ENCODE results near the gene DENND1C. TPM values are rescaled to one million over a fixed set of nuclear protein-coding genes. Genes with fewer than 3 reads are reported as not detected.

DENND1C gene
- total and polyA plus RNA-seq, 9 of the 15 experiments (the other 6 are each of a cell fraction or from before 2014, with no cell fraction given): 0.03 to 1.2 (median 0.32) TPM; not detected in 1

GRCh38 chr19:6424195-6424938, 57.2 kb downstream of the DENND1C start, which contains the start of gene KHSRP (continued):
- TF ChIP-seq BHLHE40 (IDR thresholded peaks at IDR 0.05; ENCODE audit: low read length): peak; percentile 65; the same call in 1 of the 2 replicates
- TF ChIP-seq ZNF263 (CRISPR knock-in tag; IDR thresholded peaks at IDR 0.05; ENCODE audit: borderline replicate concordance): peak; percentile 94

GRCh38 chr19:6423499-6424194, 57.9 kb downstream of the DENND1C start:
- intact Hi-C loops (cut with micrococcal nuclease): loop anchor here (10.0 kb wide), 2 partner anchors 109 to 259 kb away; no protein-coding TSS in a partner anchor
- 0% methylated on average over 20 of the region's 20 CpGs for WGBS (ENCODE audit: insufficient coverage, low coverage, missing lambda C conversion rate)
- FAIRE-seq: peak; percentile 87
- H3K9ac ChIP-seq (ENCODE audit: insufficient read depth in 1 of 2, low read depth in 2 of 2, low read length in 2 of 2): peak overlapping the region; percentile 80 to 92
- CTCF ChIA-PET (ENCODE audit: low intra/inter-chr PET ratio): no interaction called here
- H3K9me3 ChIP-seq (replicated peaks; ENCODE audit: control insufficient read depth, insufficient read depth, low read depth, low read length): no peaks in the 10 kb centered on the region
- DNase-seq (ENCODE audit: extremely low read depth in 1 of 4, low spot score in 3 of 4): peak; percentile 43 to 76 (median 54)
- H3K36me3 ChIP-seq (ENCODE audit: control insufficient read depth, insufficient read depth, low read length): peaks cover 47% of the 10 kb centered on the region
- POLR2A ChIA-PET: interaction anchor here (0.7 to 2.4 kb wide), 3 partner anchors 9 to 147 kb away, joined by 3 to 16 read pairs (median 3); no protein-coding TSS in a partner anchor
- peak overlapping the region; percentile 95 for H3K4me2 ChIP-seq (ENCODE audit: insufficient read depth, low read length)
- H3K27ac ChIP-seq (ENCODE audit: extremely low read depth, low read depth, low read length): peak overlapping the region; percentile 70
- peaks cover 17 to 43% of the 10 kb centered on the region in 2 experiments for H3K4me1 ChIP-seq (replicated peaks in 1 of 2; ENCODE audit: control insufficient read depth in 2 of 2, insufficient read depth in 2 of 2, low read length in 2 of 2)
- in situ Hi-C loops (cut with MboI): no loop called here
- peak; percentile 23 for ATAC-seq
- peak overlapping the region; percentile 82 for H3K4me3 ChIP-seq
- H3K9me1 ChIP-seq (ENCODE audit: control insufficient read depth, insufficient read depth, low read length): peaks cover 11% of the 10 kb centered on the region
- no peaks in the 10 kb centered on the region for H3K27me3 ChIP-seq (ENCODE audit: control insufficient read depth in 2 of 2, insufficient read depth in 2 of 2, low read length in 2 of 2)
- peaks cover 63% of the 10 kb centered on the region for H3K79me2 ChIP-seq (ENCODE audit: control insufficient read depth, insufficient read depth, low read length)
- BruUV-seq (replicated peaks): no TSS peak
- no peak overlapping the region for H2AFZ ChIP-seq (ENCODE audit: low read depth, low read length)
- peaks cover 51% of the 10 kb centered on the region for H4K20me1 ChIP-seq (replicated peaks; ENCODE audit: control insufficient read depth, insufficient read depth, low read length)
- TF ChIP-seq CHD1 (IDR thresholded peaks at IDR 0.05; ENCODE audit: low read length) (peak; percentile 80), FUS (optimal IDR thresholded peaks at IDR 0.05; ENCODE audit: low read depth, low read length) (no peak), BMI1 (IDR thresholded peaks at IDR 0.05; ENCODE audit: low read length) (no peak), HOXB6 (CRISPR knock-in tag; IDR thresholded peaks at IDR 0.05; ENCODE audit: borderline replicate concordance) (no peak), ZNF133 (CRISPR knock-in tag; IDR thresholded peaks at IDR 0.05) (no peak), ZNF217 (CRISPR knock-in tag; IDR thresholded peaks at IDR 0.05) (no peak), ZNF224 (CRISPR knock-in tag; IDR thresholded peaks at IDR 0.05) (no peak), NFIC (IDR thresholded peaks at IDR 0.05) (no peak), CBX8 (IDR thresholded peaks at IDR 0.05; ENCODE audit: borderline replicate concordance, extremely low read depth, low read depth, low read length, poor library complexity, severe bottlenecking) (no peak), PTRF (tag; IDR thresholded peaks at IDR 0.05) (no peak), HMGN3 (IDR thresholded peaks at IDR 0.05; ENCODE audit: borderline replicate concordance, extremely low read depth, insufficient read length, low read depth, low read length) (no peak), ZNF431 (CRISPR knock-in tag; IDR thresholded peaks at IDR 0.05) (0 out of 2 replicates have a peak, but pooled peaks have one; percentile 14), ZFP36 (IDR thresholded peaks at IDR 0.05; ENCODE audit: low read depth, low read length, partially characterized antibody) (no peak), MEF2D (tag; conservative IDR thresholded peaks at IDR 0.05; ENCODE audit: low read depth) (no peak), FOXO4 (CRISPR knock-in tag; IDR thresholded peaks at IDR 0.05) (no peak)

Measured in K562 (cell line).